IMR-90 (cell line): ENCODE measurements around the gene CDH16. TPM values are rescaled to one million over a fixed set of nuclear protein-coding genes. Genes with fewer than 3 reads are reported as not detected.
A peak's percentile ranks its signal among the peaks of the same experiment; 100 is the strongest.

Experiments
- ATAC-seq: fragments of 200-7000 bp; cut with Tn5 transposase; 2 replicates; pipeline ENCODE4 v1.9.1; 2020; ENCODE audit warnings: low read depth, mild to moderate bottlenecking, moderate library complexity
- BruUV-seq: library from RNA; stranded (reverse); fragments of 400-500 nt; replicated peaks from 2 replicates; lab custom pipeline; 2021; lab: Mats Ljungman, UMichigan
- CTCF ChIA-PET: fragments of 300-600 bp; formaldehyde crosslinking; extraction: SDS; loops from one replicate; lab custom pipeline; 2021; ENCODE audit warnings: antibody characterized with exemption; lab: Yijun Ruan, JAX
- POLR2A ChIA-PET: fragments of 300-600 bp; sonication (Branson Sonifier 250); formaldehyde crosslinking; loops from one replicate; lab custom pipeline; 2022; ENCODE audit warnings: antibody characterized with exemption; ENCODE audit not compliant: unreplicated experiment; lab: Charles Lee
- DNase-seq: peaks from one replicate; pipeline ENCODE4 v3.0.0; 2013
- H2AFZ ChIP-seq: replicated peaks from 2 replicates; pipeline ENCODE3; 2013; ENCODE audit warnings: low read length, mild to moderate bottlenecking; ENCODE audit not compliant: poor library complexity
- H2AK5ac ChIP-seq: 2 replicates; pipeline ENCODE4 v1.6.1; 2013; ENCODE audit warnings: low read depth, low read length, inconsistent platforms
- H2AK9ac ChIP-seq: replicated peaks from 2 replicates; pipeline ENCODE3; 2013; ENCODE audit warnings: mild to moderate bottlenecking, low read depth, low read length, moderate library complexity; ENCODE audit not compliant: poor library complexity
- H2BK120ac ChIP-seq: 2 replicates; pipeline ENCODE4 v1.6.1; 2013; ENCODE audit warnings: low read depth, low read length, inconsistent platforms
- H2BK15ac ChIP-seq: 3 replicates; pipeline ENCODE4 v1.6.1; 2013; ENCODE audit warnings: low read depth, low read length, inconsistent platforms
- H2BK20ac ChIP-seq: 2 replicates; pipeline ENCODE4 v1.6.1; 2013; ENCODE audit warnings: low read depth, mild to moderate bottlenecking, inconsistent platforms, low read length, moderate library complexity
- H2BK5ac ChIP-seq: 2 replicates; pipeline ENCODE4 v1.6.1; 2013; ENCODE audit warnings: mild to moderate bottlenecking, low read depth, low read length, inconsistent platforms; ENCODE audit not compliant: poor library complexity, severe bottlenecking
- H3K14ac ChIP-seq: replicated peaks from 2 replicates; pipeline ENCODE4 v1.6.1; 2013; ENCODE audit warnings: low read depth, low read length, inconsistent platforms
- H3K18ac ChIP-seq: 2 replicates; pipeline ENCODE4 v1.6.1; 2013; ENCODE audit warnings: low read depth, low read length, control low read depth
- H3K23ac ChIP-seq: 2 replicates; pipeline ENCODE4 v1.6.1; 2013; ENCODE audit warnings: low read depth, low read length, inconsistent platforms
- H3K27ac ChIP-seq: 2 replicates; pipeline ENCODE4 v1.5.1; 2013; ENCODE audit warnings: mild to moderate bottlenecking, control low read depth, low read length; ENCODE audit not compliant: insufficient read depth
- H3K27me3 ChIP-seq: 2 replicates; pipeline ENCODE4 v1.6.1; 2013; ENCODE audit warnings: low read length; ENCODE audit not compliant: control insufficient read depth, insufficient read depth
- H3K36me3 ChIP-seq: 2 replicates; pipeline ENCODE4 v1.6.1; 2013; ENCODE audit warnings: low read length, mixed read lengths; ENCODE audit not compliant: control insufficient read depth, insufficient read depth
- H3K4ac ChIP-seq: 2 replicates; pipeline ENCODE4 v1.6.1; 2013; ENCODE audit warnings: low read depth, low read length, inconsistent platforms
- H3K4me1 ChIP-seq: 2 replicates; pipeline ENCODE4 v1.6.1; 2013; ENCODE audit warnings: low read length, mixed read lengths; ENCODE audit not compliant: control insufficient read depth, insufficient read depth
- H3K4me2 ChIP-seq: 2 replicates; pipeline ENCODE4 v1.6.1; 2013; ENCODE audit warnings: low read depth, mild to moderate bottlenecking, control low read depth, low read length, moderate library complexity
- H3K4me3 ChIP-seq: 2 replicates; pipeline ENCODE4 v1.5.1; 2013; ENCODE audit warnings: low read depth, mild to moderate bottlenecking, control low read depth, low read length, moderate library complexity; ENCODE audit not compliant: insufficient read depth
- H3K56ac ChIP-seq: 2 replicates; pipeline ENCODE4 v1.6.1; 2013; ENCODE audit warnings: low read length, inconsistent platforms; ENCODE audit not compliant: insufficient read depth; ENCODE audit errors: extremely low read depth
- H3K79me1 ChIP-seq, 2 experiments: 2 replicates each; pipeline ENCODE4 v1.6.1; 2013; ENCODE audit warnings: low read length in 2 of 2, inconsistent platforms in 1 of 2, low read depth in 1 of 2
- H3K9ac ChIP-seq: 2 replicates; pipeline ENCODE4 v1.6.1; 2013; ENCODE audit warnings: low read depth, low read length, control low read depth
- H3K9me1 ChIP-seq: 2 replicates; pipeline ENCODE4 v1.6.1; 2013; ENCODE audit warnings: low read length, inconsistent platforms; ENCODE audit not compliant: insufficient read depth
- H3K9me3 ChIP-seq: 2 replicates; pipeline ENCODE4 v1.6.1; 2013; ENCODE audit warnings: low read length; ENCODE audit not compliant: control insufficient read depth, insufficient read depth
- H4K20me1 ChIP-seq: 2 replicates; pipeline ENCODE4 v1.6.1; 2013; ENCODE audit warnings: low read length, inconsistent platforms; ENCODE audit not compliant: insufficient read depth
- H4K5ac ChIP-seq: 2 replicates; pipeline ENCODE4 v1.6.1; 2013; ENCODE audit warnings: mild to moderate bottlenecking, low read depth, low read length, control low read depth
- H4K8ac ChIP-seq, 2 experiments: 2 replicates each; pipeline ENCODE4 v1.6.1; 2013; ENCODE audit warnings: low read depth in 2 of 2, low read length in 2 of 2, control low read depth in 1 of 2, inconsistent platforms in 1 of 2
- H4K91ac ChIP-seq: 2 replicates; pipeline ENCODE4 v1.6.1; 2013; ENCODE audit warnings: low read depth, low read length, inconsistent platforms; ENCODE audit not compliant: insufficient read depth
- RAD21 ChIP-seq: IDR thresholded peaks from 2 replicates; pipeline ENCODE4 v1.6.1; 2012; ENCODE audit warnings: low read length, improper control_type of control experiment
- SMC3 ChIP-seq: fragments of 150-350 bp; IDR thresholded peaks from 2 replicates; pipeline ENCODE4 v1.6.1; 2016; ENCODE audit warnings: low read depth, mild to moderate bottlenecking, antibody characterized with exemption, low read length, moderate library complexity
- WGBS, 2 experiments: methylation state at CpG; one replicate each; pipeline versions ENCODE4 v1.1.5 to v1.1.7; 2013; ENCODE audit warnings: missing lambda C conversion rate in 2 of 2; ENCODE audit not compliant: insufficient read length in 1 of 2; ENCODE audit errors: extremely low coverage in 2 of 2; 5-methylcytosine and 5-hydroxymethylcytosine counted together
- dilution Hi-C: fragments of 300-500 bp; cut with HindIII; formaldehyde crosslinking; loops from one replicate; pipeline ENCODE4 v1.14.3; 2018; ENCODE audit warnings: low sequenced_read_pairs; ENCODE audit not compliant: unreplicated experiment
- in situ Hi-C: fragments of 300-500 bp; cut with MboI; formaldehyde crosslinking; loops from 3 replicates; pipeline ENCODE4 v1.14.3; 2019; ENCODE audit warnings: low sequenced_read_pairs, inconsistent platforms, mixed read lengths
- intact Hi-C: fragments of 100-400 bp; cut with micrococcal nuclease; formaldehyde crosslinking; loops from 2 replicates; pipeline ENCODE4 v1.10.0; 2022
- polyA plus RNA-seq, 3 experiments: library from polyadenylated mRNA; depleted of rRNA; stranded (reverse); fragments of >200 nt; gene quantifications; 2 replicates each; pipeline ENCODE4 v1.2.3, GENCODE V29; 2012; ENCODE audit warnings: low replicate concordance in 1 of 3
- total RNA-seq: library from RNA; depleted of rRNA; stranded (reverse); fragments of >200 nt; gene quantifications from 2 replicates; pipeline ENCODE4 v1.2.3, GENCODE V29; 2012

The CDH16 gene
- total and polyA plus RNA-seq, 2 of the 4 experiments (the other 2 are of a cell fraction), result not detected

DNA sequence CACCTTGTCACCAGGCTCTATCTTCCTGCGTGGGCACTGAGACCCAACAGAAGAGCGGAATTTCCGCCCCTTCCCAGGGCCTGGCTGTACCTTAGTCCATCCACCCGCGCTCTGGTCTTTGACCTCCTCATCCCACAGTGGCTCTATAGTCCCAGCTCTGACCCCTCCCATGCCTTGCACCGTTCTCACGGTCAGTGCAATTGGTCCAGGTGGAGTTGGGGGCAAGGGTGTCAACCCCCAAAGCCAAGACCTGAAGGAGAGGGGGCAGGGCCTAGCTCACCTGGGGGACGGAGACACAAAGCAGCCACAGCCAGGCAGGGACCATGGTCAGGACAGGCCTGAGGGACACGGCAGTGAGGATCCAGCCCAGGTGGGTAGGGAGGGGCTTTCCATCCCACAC lies 944 bp downstream of the CDH16 start:
- Histone ChIP-seq H3K27ac (no peak overlapping the region), H3K36me3 (no peaks in the 10 kb centered on the region), H3K79me1 (no peaks in the 10 kb centered on the region), H3K23ac (no peak overlapping the region), H2BK20ac (no peak overlapping the region), H2AK9ac (peak overlapping the region; percentile 82), H4K5ac (no peak overlapping the region), H2BK120ac (no peak overlapping the region), H2BK15ac (no peak overlapping the region), H3K4me2 (no peak overlapping the region), H2AK5ac (peak overlapping the region; percentile 7; the same call in 1 of the 2 replicates), H3K9me1 (no peaks in the 10 kb centered on the region), H3K4ac (no peak overlapping the region), H2BK5ac (no peak overlapping the region), H3K14ac (no peak overlapping the region), H4K8ac (no peak overlapping the region), H2AFZ (no peak overlapping the region), H4K20me1 (no peaks in the 10 kb centered on the region), H3K18ac (no peak overlapping the region), H3K56ac (no peak overlapping the region), H4K91ac (no peak overlapping the region), H3K4me3 (no peak overlapping the region), H3K27me3 (peaks cover 43% of the 10 kb centered on the region), H3K4me1 (no peaks in the 10 kb centered on the region), H3K9ac (no peak overlapping the region), H3K9me3 (no peaks in the 10 kb centered on the region)
- no CpG with 5 or more reads among the region's 9 CpGs for WGBS, 2 experiments
- intact Hi-C loops, result no loop called here
- no TSS peak for BruUV-seq
- ATAC-seq (no peak), DNase-seq (no peak)
- ChIA-PET CTCF (interaction anchor here (1.4 kb wide), 1 partner anchor 8 kb away, joined by 4 read pairs; no protein-coding TSS in a partner anchor), POLR2A (no interaction called here)
- dilution Hi-C loops, result no loop called here
- in situ Hi-C loops, result no loop called here
- TF ChIP-seq RAD21 (no peak), SMC3 (no peak)
